ENCODE results near the gene SUPV3L1.
"Not testable (repeated sequence)": the region's sequence is repeated elsewhere in the genome, so short reads cannot be mapped to it uniquely, and the experiment has no call there.

SUPV3L1 gene

DNA sequence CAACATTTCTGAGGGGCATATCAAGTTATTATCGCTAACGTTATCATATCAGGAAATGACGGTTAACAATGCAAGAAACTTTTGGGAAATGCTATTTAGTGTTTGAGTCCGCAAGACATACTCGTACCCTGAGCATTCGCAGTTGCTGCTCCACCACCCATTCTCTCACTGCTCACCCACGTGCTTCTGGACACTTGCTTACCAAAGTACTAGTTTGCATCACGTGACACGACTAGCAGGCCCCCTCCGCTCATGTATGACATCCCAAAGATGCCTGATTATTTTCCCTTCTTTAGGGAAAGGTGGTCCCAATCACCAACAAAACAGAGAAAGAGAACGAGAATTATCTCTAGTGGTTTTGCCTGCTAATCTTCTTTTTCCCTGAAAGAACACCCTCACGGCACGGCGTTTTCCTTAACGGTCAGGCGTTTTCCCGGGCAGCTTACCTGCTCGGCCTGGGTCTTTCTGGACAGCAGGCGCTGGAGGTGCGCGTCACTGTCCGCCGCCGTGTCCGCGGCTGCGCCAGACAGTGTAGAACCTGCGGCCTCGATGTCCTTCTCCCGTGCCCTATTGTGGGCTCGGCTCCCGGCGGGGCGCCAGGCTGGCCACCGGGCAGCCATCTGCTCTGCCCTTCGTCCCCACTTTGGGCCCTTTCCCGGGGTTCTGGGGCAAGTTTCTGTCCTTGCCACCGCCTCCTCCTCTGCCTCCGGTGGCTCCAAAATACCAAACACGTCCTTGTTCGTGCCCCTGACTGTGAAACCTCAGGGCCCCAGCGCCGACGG is at the start of gene SUPV3L1:
Gene SUPV3L1 (plus strand): TSS at position 492 of the 782 bp plus-strand sequence. CDS start 58 bp downstream, at position 550.
- DNase-seq (ENCODE audit: insufficient read length, low spot score): peak; percentile 53
- peak; percentile 81 for FAIRE-seq
- TF ChIP-seq, protein P1, sequence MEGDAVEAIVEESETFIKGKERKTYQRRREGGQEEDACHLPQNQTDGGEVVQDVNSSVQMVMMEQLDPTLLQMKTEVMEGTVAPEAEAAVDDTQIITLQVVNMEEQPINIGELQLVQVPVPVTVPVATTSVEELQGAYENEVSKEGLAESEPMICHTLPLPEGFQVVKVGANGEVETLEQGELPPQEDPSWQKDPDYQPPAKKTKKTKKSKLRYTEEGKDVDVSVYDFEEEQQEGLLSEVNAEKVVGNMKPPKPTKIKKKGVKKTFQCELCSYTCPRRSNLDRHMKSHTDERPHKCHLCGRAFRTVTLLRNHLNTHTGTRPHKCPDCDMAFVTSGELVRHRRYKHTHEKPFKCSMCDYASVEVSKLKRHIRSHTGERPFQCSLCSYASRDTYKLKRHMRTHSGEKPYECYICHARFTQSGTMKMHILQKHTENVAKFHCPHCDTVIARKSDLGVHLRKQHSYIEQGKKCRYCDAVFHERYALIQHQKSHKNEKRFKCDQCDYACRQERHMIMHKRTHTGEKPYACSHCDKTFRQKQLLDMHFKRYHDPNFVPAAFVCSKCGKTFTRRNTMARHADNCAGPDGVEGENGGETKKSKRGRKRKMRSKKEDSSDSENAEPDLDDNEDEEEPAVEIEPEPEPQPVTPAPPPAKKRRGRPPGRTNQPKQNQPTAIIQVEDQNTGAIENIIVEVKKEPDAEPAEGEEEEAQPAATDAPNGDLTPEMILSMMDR (IDR thresholded peaks at IDR 0.05; ENCODE audit: insufficient read depth, missing control alignments): no peak

- TF ChIP-seq, protein P1 (IDR thresholded peaks at IDR 0.05; ENCODE audit: insufficient read depth, missing control alignments): no peak
- FAIRE-seq (no peak), DNase-seq (ENCODE audit: insufficient read length, low spot score) (no peak)
These were observed 49.8 kb upstream of the SUPV3L1 start for GRCh38 chr10:69130251-69130650.

GRCh38 chr10:69139961-69140360 is 40.1 kb upstream of the SUPV3L1 start:
- TF ChIP-seq, protein P1 (IDR thresholded peaks at IDR 0.05; ENCODE audit: insufficient read depth, missing control alignments): no peak
- no peak for DNase-seq (ENCODE audit: insufficient read length, low spot score)
- no peak for FAIRE-seq

DNA sequence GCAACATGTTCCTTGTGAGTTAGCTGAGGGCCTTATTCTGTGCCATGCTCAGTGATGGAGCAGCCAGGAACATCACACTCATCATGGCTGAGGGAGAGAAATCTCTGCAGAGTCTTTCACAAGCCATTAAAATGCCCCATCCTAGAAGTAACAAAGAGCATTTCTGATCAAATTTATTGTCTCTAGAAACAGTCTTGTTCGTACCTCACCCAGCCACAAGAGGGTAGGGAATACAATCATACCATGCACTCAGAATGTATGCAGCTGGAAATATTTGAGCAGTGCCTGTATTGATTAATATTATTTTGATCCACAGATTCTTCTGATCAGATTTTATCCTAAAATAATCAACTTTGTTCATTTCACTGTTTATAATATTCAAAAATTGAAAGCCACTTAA is 38.7 kb upstream of the SUPV3L1 start:
- TF ChIP-seq, protein P1 (IDR thresholded peaks at IDR 0.05; ENCODE audit: insufficient read depth, missing control alignments): no peak
- DNase-seq (ENCODE audit: insufficient read length, low spot score) (no peak), FAIRE-seq (no peak)

DNA sequence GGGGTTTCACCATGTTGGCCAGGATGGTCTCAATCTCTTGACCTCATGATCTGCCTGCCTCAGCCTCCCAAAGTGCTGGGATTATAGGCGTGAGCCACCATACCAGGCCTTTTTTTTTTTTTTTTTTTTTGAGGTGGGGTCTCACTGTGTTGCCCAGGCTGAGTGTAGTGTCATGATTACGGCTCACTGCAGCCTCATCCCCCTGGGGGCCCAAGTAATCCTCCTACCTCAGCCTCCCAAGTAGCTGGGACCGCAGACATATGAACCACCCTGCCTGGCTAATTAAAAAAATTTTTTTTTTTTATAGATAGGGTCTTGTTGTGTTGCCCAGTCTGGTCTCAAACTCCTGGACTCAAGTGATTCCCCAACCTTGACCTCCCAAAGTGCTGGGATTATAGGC is 38.0 kb upstream of the SUPV3L1 start:
- not testable (repeated sequence) for FAIRE-seq

DNA sequence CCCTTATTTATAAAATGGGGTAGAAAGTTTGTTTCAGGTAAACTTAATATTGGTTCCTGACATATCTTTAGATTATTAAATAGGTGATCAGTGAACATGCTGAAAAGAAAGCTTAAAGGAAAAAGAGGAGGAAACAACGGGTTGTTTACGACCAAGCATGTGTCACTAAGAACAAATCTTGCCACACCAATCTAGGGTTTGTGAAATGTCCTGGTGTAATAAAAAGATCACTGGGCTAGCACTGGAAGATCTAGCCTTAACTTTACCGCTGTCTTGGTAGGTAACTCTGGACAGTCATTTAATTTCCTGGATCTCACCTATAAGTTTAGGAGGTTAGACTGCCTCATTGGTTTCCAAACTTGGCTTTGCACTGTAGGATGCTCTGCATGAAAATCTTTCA is 37.1 kb upstream of the SUPV3L1 start:
- FAIRE-seq (no peak), DNase-seq (ENCODE audit: insufficient read length, low spot score) (no peak)
- TF ChIP-seq, protein P1 (IDR thresholded peaks at IDR 0.05; ENCODE audit: insufficient read depth, missing control alignments): no peak

More for the DNA sequence above, 38.0 kb upstream of the SUPV3L1 start:
- DNase-seq (ENCODE audit: insufficient read length, low spot score): not testable (repeated sequence)

- no peak for DNase-seq (ENCODE audit: insufficient read length, low spot score)
- FAIRE-seq: no peak
- TF ChIP-seq, protein P1 (IDR thresholded peaks at IDR 0.05; ENCODE audit: insufficient read depth, missing control alignments): no peak
These were observed 34.7 kb upstream of the SUPV3L1 start for GRCh38 chr10:69145329-69145728.
